Glomerular endothelial cell (primary cell): ENCODE results near the gene KISS1R. TPM values are rescaled to one million over a fixed set of nuclear protein-coding genes. Genes with fewer than 3 reads are reported as not detected.
"Not testable (repeated sequence)": the region's sequence is repeated elsewhere in the genome, so short reads cannot be mapped to it uniquely, and the experiment has no call there.

Experiments used
- DNase-seq: peaks from one replicate; pipeline ENCODE4 v3.0.0-alpha.2; 2011; ENCODE audit warnings: low read depth, low spot score; ENCODE audit errors: extremely low read depth
- total RNA-seq: library from RNA; depleted of rRNA; stranded (reverse); fragments of >200 nt; gene quantifications from 2 replicates; pipeline ENCODE4 v1.2.3, GENCODE V29; 2015

KISS1R gene
- total RNA-seq, 1 donor from 2014 or later, result 0.12 TPM

DNA sequence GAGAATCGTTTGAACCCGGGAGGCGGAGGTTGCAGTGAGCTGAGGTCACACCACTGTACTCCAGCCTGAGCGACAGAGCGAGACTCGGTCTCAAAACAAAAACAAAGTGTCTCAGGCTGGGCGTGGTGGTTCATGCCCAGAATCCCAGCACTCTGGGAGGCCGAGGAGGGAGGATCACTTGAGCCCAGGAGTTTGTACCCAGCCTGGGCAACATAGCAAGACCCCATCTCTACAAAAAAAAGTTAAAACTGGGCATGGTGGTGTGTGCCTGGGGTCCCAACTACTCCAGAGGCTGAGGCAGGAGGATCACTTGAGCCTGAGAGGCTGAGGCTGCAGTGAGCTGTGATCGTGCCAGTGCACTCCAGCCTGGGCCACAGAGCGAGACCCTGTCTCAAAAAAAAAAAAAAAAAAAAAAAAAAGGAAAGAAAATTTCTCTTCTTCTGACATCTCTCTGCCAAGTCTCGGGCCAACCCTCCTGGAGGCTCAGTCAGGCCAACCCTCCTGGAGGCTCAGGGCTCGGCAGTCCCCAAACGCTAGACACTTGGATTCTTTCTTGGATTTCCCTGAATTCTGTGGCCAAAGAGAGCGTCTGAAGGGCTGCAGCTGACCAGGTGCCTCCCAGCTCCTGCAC is 35.0 kb downstream of the KISS1R start:
- no peak for DNase-seq

DNA sequence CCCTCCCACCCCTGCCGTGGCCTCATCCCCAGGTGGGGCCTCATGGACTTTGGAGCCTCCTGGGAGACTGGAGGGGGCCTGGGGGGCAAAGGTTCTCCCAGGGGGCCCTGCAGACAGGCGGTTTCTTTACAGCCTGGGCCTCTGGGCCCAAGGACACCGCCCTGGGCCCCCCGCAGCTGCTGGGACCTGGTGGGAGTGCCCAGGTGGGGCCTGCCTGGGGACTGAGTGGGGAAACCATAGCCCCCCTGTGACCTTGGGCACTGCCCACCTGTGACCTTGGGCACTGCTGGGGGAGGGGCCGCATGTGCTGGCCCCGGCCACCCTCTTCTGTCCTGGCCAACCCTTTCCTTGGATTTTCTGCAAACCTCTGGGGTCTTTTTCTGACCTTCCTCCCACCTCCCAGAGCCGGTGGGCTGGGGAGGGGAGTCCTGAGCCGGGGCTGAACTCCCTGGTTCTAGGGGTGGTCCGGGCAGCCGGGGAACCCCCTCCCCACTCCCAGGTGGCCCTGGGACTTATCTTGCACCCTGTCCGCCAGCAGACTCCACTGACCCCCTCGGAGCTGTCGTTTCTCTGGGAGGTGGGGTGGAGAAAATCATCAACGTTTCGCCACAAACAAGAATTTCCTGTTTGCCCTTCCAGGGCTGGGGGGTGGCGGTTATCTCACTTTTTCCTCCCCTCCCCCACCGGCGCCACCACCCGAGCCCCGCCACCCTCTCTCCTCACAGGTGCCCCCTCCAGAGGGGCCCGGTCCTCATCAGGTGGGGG is 35.7 kb downstream of the KISS1R start:
- no peak for DNase-seq

DNA sequence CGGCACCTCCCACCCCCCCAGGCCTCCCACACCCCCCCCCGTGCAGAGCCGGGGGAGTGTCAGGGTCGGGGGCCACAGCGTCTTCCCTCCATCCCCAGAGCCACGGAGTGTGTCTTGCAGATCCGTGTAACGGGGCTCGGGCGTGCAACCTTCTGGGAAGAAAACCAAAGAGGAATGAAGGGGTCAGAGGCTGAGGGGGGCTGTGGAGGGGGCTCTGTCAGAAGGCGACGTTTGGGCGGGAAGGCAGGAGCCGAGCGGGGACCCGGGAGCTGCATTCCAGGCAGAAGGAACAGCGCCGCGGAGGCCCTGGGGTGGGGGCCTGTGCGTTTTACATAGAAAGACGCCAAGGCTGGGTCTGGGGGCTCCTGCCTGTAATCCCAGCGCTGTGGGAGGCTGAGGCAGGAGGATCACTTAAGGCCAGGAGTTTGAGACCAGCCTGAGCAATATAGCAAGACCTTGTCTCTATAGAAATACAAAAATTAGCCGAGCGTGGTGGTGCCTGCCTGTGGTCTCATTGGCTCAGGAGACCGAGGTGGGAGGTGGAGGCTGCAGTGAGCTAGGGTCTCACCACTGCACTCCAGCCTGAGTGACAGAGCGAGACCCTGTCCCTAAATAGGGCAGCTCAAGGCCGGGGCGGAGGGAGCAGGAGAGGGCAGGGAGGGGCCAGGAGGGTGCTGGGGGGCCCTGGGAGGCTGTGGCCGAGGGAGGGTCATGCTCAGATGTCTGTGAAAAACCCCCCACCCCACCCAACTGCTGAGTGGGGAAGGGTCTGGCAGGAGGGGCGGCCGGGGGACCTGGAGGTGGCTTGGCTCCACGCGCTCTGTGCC is 36.5 kb downstream of the KISS1R start:
- no peak for DNase-seq

DNA sequence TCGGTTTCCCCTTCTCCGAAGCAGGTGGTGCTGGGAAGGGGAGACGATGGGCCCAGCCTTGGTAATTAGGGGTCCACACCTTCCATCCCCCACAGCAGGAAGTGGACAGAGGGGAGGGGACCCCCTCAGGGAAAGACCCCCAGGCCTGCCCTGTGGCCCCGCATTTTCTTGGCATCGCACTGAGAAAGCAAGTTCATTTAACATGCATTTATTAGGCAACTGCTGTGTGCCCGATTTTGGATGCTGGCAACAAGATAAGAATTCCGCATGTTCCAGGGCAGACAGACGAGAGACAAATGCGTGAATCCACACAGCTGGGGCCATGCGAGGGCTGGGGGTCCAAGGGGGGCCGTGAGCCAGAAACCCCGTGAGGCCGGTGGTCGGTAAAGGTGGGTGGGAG is 37.1 kb downstream of the KISS1R start:
- no peak for DNase-seq

DNA sequence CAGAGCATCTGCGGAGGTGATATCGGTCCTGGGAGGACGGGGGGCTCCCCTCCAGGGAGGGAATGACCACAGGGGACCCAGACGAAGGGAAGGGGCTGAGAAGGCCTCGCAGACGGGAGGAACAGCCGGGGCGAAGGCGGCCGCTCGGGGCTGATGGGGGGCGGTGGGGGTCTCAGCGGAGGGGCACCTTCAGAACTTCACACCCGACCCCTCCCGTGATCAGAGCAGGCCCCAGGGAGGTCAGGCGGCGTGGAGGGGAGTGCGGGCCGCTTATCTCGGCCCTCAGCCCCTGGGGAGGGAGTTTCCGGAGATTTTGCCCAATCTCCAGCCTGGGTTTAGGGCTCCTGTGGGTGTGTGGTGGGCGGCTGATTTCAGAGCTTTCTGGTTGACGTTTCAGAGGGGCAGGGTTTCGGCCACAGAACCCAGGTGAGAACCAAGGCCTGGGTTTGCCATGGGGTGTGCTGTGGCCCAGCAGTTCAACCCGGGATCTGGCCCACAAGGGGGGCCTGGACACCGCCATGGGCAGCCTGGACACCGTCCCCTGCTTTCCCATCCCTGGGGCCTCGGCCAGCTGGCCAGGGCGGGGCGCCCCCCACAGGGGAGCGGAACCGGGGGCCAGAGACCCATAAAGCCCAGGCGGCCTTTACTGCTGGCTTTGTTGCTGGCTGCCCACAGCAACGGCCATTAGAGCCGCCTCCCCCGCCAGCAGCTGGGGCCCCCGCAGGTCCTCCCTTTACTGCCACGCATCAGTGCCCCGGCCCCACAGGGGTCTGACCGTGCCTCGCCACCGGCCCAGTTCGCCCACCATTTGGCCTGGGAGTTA is 37.8 kb downstream of the KISS1R start:
- DNase-seq, result no peak

DNA sequence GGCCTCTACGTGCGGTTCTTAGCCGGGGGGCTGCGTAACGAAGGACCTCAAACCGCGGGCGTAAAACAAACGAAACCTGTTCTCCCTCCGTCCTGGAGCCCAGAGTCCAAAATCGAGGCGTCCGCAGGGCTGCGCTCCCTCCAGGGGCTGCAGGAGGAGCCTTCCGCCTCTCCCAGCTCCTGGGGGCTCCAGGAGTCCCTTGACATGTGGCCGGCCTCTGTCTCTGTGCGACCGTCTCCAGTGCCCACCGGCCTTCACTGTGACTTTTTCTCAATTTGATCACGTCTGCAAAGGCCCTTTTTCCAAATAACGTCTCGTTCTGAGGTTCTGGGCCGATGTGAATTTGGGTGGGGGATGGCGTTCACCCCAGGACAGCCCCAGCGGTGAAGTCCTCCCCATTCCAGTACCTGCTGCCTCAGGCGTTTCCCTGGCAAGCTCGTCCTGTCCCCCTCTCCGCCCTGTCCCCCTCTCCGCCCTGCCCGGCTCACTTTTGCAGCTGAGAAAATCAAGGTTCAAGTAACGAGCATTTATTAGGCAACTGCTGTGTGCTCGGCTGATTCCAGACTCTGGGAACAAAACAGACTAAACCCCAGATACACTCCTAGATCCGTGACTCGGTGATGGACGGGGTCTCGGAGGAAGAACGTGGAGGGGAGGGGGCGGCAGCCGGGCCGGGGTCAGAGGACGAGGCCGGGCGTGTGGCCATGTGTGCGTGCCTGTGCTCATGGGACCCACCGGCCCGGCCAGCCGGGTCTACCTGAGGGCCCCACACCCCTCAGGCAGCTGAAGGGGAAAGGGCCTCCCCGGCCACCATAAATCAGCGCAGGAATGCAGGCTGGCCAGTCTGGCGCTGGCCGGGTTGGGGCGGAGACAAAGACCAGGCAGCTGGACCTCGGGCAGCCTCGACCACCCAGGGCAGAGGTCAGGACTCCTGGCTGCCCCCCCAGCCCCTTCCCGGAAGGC is 39.0 kb downstream of the KISS1R start:
- DNase-seq, result no peak

DNA sequence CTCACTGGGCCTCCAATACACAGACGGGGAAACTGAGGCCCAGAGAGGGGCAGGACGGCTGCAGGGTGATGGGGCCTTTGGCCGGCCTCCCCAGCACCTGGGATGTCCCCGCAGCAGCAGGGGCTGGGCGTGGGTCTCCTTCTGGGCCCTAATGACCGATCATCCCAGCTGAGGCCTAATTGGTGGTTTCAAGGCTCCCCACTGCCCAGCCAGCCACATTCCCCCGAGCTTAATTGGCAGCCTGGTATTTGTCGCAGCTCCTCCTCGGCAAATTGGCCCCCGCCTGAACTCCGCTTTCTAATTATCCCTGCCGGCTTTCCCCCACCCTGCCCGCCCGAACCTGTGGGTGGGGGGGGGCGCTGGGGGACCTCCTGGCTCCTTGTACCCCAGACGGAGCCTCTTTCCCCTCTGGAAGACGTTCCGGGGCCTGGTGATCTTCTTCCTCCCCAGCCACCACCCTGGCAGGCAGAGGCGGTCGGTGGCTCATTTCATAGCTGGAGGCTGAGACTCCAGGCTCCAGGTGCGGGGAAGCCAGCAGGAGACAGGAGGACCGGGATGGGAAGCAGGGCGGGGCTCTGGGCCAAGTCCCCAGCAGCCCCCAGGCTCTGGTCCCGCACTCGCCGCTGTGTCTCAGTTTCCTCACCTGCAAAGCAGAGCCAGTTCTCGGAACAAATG is 39.8 kb downstream of the KISS1R start:
- no peak for DNase-seq

DNA sequence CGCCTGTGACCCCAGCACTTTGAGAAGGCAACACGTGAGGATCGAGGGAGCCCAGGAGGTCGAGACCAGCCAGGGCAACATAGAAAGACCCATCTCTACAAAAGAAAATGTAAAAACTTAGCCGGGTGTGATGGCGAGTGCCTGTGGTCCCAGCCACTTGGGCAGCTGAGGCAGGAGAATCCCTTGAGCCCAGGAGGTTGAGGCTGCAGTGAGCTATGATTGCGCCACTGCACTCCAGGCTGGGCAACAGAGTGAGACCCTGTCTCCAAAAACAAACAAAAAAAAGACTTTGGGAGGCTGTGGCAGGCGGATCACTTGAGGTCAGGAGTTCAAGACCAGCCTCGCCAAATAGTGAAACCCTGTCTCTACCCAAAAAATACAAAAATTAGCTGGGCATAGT is 40.4 kb downstream of the KISS1R start:
- DNase-seq, result not testable (repeated sequence)

DNA sequence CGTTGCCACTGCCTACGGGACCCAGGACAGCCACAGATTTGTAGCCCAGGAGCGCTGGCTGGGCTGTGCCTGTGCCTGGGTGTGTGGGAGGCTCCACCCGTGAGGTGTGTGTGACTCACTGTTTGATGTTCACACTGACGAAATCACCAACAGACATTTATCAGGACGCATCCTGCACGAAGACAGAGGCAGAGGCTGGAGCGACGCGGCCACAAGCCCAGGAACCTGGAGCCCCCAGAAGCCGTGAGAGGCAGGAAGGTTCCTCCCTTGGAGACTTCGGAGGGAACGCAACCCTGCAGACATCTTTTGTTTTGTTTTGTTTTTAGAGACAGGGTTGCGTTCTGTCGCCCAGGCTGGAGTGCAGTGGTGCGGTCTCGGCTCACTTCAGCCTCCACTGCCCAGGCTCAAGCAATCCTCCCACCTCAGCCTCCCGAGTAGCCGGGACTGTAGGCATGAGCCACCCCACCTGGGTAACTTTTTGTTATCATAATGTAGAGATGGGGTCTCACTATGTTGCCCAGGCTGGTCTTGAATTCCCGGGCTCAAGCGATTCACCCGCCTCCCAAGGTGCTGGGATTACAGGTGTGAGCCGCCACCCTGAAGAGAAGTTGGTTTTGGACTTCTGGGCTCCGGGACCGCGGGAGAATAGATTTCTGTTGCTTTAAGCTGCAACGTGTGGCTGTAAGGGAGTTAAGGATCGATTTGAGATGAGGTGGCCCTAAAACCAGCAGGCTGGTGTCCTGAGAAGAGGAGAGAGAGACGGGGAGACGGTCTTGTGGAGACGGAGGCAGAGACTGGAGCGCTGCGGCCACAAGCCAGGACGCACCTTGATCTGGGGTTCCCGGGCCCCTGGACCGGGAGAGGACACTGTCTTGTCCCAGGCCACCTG is 42.1 kb downstream of the KISS1R start:
- no peak for DNase-seq

DNA sequence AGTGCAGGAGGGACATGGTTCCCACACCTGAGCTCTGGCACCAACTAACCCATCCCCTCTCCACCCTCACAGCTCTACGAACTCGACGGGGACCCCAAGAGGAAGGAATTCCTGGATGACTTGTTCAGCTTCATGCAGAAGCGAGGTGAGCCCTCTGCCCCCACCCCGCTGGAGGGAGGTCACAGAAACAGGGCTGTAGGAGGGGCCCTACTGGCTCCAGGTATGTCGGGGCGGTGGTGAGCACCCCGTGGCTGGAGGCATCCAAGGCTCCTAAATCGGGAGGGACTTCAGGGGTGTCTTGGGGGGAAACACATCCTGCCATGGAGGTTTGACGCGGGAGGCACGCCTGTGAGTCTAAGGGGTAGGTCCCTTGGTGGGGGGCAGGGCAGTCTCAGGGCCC is 42.9 kb downstream of the KISS1R start:
- no peak for DNase-seq

DNA sequence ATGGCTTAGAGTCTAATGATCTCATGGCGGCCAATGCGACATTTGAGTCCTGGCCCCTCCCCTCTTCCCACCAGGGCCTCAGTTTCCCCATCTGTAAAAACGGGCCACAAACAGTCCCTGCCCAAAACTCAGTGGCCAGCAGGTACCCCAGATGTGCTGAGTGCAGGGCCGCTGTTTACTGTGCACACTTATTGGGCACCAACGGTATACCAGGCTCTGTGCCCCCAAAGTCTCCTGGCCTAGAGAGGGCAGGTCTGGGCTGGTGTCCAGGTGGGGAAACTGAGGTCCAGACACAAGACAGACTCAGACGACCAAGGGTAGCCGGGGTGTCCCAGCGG is 43.4 kb downstream of the KISS1R start:
- no peak for DNase-seq

DNA sequence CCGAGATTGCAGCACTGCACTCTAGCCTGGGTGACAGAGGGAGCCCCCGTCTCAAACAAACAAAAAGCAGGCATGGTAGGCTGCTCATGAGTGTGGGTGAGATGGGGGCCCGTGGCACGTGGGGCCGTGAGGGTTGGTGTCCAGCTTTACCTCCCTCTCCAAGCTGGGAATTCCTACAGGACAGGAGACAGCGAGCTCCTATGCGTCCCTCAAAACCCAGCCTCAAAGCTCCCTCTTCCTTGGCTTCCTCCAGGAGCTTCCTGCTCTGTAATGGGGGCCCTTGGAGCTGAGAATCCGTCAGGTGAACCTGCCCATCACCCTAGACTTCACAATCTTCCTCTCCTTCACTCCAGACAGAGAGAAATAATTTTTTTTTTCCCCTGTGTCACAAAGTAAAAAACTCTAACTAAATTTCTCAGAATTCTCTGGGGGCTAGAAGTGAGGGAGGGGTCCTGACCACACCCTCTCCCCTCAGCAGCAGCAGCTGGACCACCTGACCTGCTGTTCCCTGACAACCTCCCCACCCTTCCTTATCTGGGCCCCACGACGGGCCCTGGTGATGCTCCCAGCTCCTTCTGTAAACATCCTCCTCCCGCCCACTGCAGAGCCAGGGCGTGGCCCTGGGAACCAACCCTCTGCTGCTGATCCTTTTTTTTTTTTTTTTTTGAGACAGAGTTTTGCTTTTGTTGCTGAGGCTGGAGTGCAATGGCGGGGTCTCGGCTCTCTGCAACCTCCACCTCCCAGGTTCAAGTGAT is 44.9 kb downstream of the KISS1R start:
- DNase-seq, result no peak

DNA sequence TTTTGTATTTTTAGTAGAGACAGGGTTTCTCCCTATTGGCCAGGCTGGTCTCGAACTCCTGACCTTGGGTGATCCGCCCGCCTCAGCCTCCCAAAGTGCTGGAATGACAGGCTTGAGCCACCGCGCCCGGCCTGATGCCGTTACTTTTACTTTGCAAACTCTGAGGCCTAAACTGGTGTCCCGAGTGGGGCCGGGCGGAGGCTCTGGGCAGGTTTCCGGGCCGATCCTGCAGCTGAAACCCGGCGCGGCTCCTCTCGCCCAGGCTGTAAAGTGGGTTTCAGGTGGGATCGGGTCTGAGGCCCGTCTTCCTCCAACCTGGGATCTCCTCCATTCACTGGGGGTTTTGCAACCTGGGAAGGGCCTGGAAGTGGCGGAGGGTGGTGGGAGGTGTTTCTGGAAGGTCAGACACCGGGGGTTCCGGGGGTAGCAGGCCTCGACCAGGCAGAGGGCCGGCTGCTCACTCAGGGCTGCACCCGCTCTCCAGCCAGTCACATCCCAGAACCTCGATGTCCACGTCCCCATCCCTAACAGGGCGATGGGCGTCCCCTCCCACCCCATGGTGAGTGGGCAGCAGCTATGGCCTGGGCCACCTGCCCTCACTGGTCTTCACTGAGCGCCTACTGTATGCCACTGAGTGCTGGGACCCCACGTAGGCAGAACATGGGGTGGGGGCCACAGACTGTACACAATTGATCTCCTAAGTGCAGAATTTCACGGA is 45.7 kb downstream of the KISS1R start:
- no peak for DNase-seq

DNA sequence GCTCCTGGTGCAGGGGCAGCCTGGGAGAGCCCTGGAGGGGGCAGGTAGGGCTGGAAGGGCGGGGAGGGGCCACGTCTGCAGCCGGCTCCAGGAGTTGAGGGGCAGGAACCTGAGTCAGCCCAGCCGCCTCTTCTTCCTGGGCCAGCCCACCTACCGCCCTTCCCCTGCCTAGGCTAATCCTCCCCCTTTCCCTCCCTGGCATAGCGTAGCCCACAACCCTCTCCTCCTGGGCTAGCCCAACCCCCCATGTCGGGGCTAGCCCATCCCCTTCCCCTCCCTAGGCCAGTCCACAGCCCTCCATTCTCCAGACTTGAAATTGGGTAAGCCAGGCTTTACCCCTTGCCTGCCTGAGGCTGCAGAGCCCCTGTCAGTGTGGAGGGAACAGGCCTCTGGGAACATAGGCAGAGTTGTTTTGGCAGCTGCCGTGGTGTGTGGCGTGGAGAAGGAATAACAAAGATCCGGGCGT is 46.4 kb downstream of the KISS1R start:
- no peak for DNase-seq

DNA sequence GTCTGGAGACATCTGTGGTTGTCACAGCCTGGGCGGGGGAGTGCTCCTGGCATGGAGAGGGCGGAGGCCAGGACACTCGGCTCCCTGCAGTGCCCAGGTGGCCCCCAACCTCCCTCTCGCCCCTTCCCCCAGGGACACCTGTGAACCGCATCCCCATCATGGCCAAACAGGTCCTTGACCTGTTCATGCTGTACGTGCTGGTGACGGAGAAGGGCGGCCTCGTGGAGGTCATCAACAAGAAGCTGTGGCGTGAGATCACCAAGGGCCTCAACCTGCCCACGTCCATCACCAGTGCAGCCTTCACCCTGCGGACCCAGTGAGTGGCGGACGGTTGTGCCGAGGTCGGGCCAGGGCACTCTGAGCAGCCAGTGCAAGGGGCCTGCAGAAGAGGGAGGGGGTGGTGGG is 47.0 kb downstream of the KISS1R start:
- DNase-seq, result no peak

DNA sequence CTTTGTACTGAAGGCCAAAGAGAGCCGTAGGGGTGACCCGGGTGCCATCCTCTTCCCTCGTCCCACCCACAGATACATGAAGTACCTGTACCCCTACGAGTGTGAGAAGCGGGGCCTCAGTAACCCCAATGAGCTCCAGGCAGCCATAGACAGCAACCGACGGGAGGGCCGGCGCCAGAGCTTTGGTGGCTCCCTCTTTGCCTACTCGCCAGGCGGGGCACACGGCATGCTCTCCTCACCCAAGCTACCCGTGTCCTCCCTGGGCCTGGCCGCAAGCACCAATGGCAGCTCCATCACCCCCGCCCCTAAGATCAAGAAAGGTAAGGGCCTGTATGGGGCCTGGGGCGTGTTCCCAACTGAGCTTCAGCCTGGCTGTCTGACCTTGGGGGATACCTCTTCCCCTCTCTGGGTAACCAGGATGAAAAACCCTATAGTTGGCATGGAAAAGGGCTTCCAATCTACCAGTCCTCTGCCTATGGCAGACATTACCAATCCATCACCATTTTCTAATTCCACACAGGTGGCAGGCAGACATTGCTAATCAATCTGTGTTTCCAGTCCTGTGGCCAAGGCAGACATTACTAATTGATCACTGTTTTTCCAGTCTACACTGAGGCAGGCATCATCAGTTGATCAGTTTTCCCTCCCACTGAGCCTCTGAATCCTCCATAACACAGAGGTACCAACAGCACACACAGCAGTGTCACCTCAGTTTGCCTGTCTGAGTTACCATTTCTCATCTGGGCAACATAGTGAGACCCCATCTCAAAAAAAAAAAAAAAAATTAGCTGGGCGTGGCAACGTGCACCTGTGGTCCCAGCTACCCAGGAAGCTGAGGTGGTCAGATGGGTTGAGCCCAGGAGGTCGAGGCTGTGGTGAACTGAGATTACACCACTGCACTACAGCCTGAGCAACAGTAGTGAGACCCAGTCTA is 47.9 kb downstream of the KISS1R start:
- DNase-seq, result no peak
